Skeletal muscle cell (primary cell): ENCODE data around the gene ARHGAP15.
A peak's percentile ranks its signal among the peaks of the same experiment; 100 is the strongest.

Experiments used
- DNase-seq: peaks from one replicate; pipeline ENCODE4 v3.0.0-alpha.2; 2010; ENCODE audit warnings: low read depth
- H3K4me3 ChIP-seq: 2 replicates; pipeline ENCODE4 v1.5.1; 2011; ENCODE audit warnings: low read depth, mild to moderate bottlenecking, control low read depth, low read length, moderate library complexity

Gene ARHGAP15

DNA sequence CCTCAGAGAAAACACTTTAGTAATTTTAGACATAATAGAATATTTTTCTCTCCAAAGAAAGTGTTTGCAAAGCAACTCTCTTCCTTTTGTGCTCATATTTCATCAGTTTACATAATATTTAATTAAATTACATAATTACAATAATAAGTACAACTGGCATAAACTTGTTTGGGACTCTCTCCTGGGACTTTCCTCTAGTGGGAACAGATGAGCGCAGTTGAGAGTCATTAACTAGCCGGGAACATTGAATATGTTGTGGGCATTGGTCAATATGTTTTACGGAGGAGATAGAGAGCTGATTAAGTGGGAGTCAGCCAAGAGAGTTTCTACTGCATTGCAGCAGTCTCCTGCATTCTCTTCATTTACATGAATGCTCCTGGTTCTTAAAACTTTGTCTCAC lies 607.7 kb downstream of the ARHGAP15 start:
- no peak overlapping the region for H3K4me3 ChIP-seq
- no peak for DNase-seq

DNA sequence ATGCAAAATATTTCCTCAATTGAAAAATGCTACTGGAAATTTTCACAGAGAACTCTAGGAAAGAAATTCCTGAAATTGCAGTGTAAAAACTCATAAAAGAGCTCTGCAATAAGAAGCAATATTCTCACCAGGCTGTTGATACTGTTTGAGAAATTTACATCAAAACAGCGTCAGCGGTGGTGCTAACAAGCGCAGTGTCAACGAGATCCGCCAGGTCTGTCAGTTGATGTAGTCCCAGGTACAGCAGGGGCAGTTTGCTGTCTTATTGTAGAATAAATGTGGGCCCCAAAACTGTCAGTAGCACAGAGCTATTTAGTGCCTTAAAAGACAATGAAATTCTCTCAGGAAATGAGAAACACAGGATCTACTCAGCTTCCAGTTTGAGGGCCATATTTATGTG lies 611.2 kb downstream of the ARHGAP15 start:
- no peak for DNase-seq
- no peak overlapping the region for H3K4me3 ChIP-seq

DNA sequence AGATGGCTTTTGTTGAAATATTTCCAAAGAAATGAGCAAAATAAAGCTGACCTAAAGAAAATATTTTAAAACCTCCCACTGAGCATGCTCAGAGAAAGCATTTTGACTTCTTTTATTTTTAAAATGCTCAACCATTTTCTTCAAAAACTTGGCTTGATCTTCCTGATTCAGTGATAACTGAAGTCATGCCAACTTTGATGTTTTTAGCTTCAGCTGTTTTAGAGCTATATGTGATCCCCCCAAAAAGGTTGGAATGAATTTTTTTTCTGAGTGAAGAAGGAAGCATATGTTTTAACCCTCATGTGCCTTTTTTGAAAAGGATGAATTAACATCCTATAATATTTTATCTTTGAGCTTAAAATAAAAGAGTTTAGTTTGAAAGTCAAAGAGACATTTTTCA lies 612.0 kb downstream of the ARHGAP15 start:
- no peak for DNase-seq
- no peak overlapping the region for H3K4me3 ChIP-seq

DNA sequence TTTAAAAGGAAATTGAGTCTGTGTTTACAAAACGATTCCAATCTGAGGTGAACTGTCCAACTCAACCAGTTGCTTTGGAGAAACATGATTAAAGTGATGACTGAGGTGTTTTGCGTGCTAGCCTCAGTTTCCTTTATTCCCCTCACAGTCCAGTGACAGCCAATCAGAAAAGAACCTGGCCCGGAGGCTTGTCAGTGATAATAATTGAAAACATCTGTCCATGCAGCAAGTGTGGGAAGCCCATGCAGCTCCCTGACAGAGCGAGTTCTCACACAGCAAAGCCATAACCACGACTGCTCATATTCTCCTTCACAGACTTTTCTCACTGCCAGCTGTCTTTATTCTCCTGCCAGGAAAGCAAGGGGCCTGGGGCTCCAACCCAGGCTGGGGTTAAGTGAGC lies 613.4 kb downstream of the ARHGAP15 start:
- no peak for DNase-seq

DNA sequence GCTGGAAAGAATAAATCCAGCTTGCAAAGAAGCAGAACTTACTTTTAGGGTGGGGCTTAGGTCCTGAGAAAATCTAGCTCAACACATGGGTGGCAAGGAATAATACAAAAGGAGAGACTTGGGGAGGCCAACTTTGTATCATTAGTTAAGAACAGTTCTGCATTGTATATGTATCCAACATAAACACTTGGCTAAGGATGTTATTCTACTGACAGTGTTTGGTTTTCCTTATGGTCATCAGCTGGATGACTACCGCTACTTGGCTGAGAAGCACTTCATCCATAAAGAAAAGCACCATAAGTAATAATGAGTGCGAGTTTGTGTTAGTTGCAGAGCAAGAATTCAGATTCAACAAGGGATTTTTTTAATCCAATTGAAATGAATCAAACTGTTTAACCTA lies 614.9 kb downstream of the ARHGAP15 start:
- DNase-seq: no peak
- no peak overlapping the region for H3K4me3 ChIP-seq

More for the DNA sequence above, 613.4 kb downstream of the ARHGAP15 start:
- no peak overlapping the region for H3K4me3 ChIP-seq

DNA sequence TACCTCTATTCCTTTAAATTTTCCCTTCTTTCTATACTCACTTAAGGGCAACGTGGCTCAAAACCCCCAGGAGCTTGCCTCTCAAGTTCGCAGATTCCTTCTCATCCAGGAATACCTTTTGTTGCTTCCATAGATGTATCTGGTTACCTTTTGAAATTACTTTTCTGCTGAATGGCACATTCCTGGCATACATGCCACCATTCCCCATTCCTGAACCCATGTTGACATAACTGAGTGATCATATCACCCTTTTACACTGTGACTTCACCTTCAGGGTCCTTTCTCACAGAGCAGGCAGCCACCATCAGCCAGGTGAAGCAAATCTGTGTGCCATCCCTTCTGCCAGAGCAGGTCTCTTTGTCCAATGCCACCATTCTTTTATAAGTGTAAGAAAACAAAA lies 615.8 kb downstream of the ARHGAP15 start:
- no peak for DNase-seq
- H3K4me3 ChIP-seq: no peak overlapping the region

DNA sequence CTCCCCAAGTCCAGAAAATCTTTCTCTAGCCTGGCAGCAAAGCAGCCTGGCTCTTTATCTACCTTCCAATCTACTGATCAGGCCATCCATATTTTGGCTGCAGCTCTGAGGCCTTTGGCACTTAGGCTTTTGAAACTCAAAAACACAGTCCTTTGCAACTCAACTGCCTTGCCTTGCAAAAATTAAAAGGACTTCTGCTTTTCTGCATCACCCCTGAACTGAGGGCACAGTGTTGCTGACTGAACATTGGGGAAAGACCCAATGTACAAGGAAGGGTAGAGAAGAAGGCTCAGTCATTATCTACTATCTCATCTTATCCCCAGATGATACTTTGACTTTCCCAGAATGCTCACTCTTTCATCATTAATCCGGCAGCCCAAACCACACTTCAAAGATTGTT lies 625.5 kb downstream of the ARHGAP15 start:
- no peak for DNase-seq
- H3K4me3 ChIP-seq: no peak overlapping the region

DNA sequence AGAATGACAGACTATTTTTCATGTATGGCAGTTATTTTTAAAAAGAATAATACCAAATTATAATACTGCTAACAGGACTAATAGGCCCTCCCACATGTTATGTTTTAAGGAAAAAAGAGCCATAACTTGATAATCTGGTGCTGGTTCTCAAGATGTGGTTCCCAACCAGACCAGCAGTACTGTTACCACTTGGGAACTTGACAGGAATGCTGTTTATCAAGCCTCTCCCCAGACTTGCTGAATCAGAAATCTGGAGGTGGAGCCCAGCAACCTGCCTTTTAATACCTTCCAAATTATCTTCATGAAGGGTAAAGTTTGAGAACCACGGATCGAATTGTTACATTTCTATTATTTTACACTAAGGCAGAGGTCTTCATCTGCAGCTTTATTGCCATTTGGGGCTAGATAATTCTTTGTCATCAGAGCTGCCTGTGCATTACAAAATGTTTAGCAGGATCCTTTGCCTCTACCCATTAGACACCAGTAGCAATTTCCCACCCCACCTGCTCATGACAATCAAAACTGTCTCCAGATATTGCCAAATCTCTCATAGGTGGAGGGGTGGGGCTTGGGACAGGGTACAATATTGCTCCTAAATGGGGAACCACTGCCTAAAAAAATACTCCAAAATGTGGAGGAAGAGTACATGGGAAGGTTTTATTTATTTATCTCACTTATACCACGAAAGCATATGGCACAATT lies 629.6 kb downstream of the ARHGAP15 start:
- no peak for DNase-seq
- no peak overlapping the region for H3K4me3 ChIP-seq

DNA sequence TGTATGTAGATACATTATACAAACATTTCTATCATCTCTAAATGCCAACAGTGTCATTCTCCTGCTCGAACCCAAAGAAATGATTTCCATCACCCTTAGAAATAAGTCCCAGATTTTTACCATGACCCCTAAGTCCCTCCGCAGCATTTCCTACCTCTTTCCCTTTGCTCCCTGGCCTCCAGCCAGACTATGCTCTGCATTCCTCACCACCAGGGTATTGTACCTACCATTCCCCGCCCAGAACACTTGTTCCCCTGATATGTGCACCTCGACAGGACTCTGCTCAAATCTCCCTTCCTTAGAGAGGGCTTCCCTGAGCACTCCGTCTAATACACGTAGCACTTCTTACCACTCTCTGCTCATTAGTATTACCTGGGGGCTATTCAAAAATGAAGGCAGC lies 630.2 kb downstream of the ARHGAP15 start:
- H3K4me3 ChIP-seq: no peak overlapping the region
- no peak for DNase-seq

DNA sequence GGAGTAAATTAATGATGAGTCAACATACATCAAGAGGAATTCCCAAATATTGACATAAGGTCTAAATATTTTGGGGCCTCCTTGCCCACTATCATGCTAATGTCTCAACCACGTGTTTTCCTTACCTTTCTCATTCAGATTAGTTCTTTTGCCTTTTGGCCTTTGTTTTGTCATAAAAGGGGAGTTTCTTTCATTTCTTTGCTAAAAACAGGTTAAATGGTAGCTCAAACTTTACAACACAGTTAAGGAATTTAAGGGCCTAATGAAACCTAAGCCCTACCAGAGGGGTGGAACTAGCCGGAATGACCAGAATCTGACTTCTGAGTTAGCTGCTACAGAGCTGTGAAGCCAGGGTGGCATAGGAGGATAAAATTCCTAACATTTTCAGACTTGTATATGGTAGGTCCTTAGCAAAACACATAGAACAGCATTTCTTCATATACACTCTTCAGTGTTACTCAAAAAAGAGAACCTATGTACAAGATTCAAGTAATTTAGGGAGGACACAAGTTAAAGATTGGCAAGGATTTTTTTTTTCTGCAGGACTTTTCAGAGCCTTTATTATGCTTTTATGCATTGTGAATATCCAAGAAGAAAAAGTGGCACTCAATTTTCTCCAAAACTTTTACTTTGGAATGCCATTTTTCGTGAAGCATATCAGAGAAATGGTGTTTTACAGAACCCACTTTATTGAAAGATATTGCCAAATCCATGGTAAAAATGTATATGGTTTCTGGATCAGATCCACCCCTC lies 633.1 kb downstream of the ARHGAP15 start:
- H3K4me3 ChIP-seq: no peak overlapping the region
- no peak for DNase-seq

DNA sequence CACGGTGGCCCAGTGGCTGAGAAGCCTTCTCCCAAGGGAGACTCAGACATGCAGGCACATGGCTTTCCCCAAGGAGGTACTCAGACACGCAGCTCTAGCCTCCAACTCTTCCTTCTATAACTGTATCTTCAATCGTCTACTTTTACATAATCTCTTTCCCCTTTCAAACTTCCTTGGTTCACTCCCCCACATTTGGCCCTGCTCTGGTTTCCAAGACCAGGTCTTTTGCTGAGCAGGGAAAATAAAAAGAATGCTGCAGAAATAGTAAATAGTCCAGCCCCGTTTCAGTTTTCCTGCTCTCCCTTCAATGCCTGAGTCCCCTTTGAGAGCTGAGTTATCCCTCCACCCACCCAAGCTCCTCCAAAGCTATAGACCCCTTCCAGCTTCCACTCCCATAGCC lies 635.0 kb downstream of the ARHGAP15 start:
- H3K4me3 ChIP-seq: no peak overlapping the region
- no peak for DNase-seq

DNA sequence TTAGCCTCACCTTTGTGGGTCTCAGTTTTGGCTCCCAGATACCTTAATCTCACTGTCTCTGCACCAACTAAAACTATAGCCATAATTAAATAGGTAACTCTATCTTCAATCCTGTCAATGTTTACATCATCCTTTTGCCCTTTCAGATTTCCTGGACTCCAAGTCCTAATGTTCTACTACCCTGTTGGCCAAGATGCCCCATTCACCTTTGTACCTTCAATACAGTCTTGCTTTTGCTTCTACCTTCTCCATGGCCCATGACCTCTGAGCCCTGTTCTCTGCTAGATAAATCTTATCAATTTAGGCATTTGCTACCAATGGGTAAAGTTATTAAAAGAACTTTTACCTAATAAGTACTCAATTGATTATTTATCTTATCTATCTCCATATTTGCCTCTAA lies 635.5 kb downstream of the ARHGAP15 start:
- no peak for DNase-seq

DNA sequence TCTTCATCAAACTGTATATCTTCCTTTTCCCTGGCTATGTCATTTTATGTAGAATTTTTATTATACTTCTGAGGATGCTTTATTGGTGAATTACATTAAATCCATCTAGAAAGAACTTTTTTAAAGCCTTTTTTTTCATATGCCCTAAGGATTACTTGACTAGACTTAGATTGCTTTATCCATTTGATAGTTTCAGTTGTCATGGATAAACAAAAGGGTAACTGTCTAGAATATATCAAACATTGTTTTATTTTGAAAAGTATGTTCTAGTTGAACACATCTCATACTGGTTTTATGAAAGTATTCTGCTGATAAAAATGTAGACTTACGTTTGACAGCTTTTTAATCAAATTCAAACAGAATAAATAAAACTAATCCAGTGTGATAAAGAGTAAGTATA lies 639.8 kb downstream of the ARHGAP15 start:
- DNase-seq: no peak

More for the DNA sequence above, 635.5 kb downstream of the ARHGAP15 start:
- no peak overlapping the region for H3K4me3 ChIP-seq

DNA sequence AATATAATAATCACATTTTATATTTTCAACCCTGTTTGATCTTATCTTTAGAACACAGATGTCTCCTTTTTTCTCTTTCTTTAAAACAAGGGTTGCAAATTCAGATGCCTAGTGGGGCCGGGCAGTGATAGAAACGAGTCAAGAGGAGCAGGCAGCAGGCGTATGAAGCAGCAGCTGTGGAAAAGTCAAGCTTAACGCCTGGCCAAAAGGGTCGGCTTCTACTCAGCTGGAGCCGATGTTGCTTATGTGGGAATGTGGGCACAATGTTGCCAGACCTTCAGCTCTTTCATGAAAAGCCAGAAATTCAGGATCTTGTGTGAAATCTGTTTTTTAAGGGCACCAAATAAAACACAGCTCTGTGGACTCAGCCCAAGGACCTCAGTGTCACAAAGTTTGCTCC lies 642.7 kb downstream of the ARHGAP15 start:
- DNase-seq: no peak

More for the DNA sequence above, 639.8 kb downstream of the ARHGAP15 start:
- H3K4me3 ChIP-seq: no peak overlapping the region

DNA sequence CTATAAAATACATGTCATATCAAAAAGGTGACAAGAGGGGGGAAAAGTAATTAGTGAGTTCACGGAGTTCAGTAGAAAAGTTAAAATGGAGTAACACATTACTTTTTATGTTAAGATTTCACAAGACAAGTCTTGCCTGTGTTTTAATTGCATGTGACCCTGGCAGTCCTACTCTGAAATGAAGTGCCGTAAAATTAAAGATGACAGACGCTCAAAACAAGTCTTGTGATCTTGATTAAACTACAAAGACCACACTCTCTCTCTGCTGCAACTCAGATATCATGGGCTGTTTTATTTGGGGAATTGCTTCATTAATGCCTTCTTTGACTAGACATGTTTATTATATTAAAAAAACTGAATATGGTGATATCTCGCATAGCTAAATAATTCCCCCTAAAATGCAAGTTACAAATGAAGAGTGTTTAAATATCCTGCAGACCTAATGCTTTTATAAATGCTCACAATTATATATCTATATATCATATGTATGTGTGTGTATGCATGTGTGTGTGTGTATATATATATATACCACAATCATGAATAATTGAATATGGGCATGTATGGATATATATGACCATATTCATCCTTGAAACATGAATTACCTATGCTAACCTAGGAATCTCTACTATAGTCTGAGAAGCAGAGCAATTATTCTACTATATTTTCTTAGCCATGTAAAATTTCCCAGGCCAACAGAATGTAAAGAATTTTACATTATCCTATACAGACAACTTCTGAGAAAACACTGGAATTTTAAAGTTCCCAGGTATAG lies 647.5 kb downstream of the ARHGAP15 start:
- DNase-seq: no peak
- H3K4me3 ChIP-seq: no peak overlapping the region

More for the DNA sequence above, 642.7 kb downstream of the ARHGAP15 start:
- no peak overlapping the region for H3K4me3 ChIP-seq

DNA sequence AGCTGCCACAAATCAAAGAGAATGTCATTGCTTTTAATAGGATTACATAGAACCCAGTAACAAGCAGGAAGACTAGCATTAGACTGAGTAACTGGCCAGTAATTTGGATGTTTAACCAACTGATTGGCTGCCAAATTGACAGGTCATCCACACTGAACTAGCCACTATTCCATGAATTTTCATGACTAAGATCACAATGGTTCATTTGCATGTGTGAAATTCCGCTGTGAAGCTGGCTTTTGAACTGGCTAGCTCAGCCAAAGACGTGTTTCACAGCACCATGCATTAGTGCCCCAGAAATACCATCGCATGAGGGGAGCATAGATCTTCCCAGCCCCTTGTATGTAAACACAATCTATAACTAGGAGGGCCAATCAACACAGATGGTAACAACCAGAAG lies 649.8 kb downstream of the ARHGAP15 start:
- H3K4me3 ChIP-seq: no peak overlapping the region
- peak; percentile 6 for DNase-seq

DNA sequence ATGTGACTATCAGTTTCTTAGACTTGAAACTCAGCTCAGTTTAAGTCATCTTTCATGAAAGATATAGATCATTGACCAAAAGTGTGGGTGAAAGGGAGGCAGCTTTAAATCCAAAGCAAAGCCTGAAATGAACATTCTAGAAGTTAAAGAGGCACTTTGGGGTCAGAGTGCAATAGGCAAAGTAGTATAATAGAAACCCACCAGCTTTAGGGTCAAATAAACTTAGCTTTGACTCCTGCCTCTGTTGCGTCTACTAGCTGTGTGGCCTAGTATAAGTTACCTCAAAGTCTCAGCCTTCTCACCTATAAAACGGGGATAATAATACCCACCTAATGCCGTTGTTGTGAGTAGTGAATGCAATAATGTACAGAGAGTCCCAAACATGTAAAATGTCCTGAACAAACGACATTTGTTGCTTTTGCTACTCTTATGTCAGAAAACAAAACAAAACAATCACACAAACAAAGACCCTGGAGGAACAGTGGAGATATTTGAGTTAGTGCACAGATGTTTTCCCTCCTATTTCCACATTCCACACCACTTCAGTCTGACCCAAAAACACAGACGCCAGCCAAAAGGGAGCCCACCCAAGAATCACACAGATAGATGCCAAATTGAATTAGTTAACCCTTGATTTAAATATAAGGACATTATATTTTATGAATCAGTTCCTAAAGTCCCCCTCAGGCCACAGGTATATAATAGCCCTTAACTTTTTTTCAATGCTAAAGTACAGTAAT lies 657.0 kb downstream of the ARHGAP15 start:
- no peak for DNase-seq
- H3K4me3 ChIP-seq: no peak overlapping the region

DNA sequence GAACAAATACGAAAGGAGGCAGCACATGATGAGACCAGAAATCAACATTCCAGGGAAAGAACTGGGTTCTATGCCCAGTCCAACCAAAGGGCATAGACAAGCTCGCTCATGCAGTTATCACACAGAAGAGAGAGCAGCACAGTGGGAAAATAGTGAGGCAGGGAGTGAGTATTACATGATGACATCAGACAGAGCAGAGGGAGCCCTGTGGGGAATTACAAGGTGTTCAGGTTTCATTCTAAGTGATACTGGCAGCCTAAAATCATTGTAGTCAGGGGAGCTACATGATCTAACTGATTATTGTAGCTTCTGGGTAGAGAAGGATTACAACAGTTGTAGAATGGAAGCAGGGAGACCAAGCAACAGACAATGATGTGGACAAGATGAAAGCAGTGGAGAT lies 658.5 kb downstream of the ARHGAP15 start:
- H3K4me3 ChIP-seq: no peak overlapping the region
- DNase-seq: peak; percentile 9

DNA sequence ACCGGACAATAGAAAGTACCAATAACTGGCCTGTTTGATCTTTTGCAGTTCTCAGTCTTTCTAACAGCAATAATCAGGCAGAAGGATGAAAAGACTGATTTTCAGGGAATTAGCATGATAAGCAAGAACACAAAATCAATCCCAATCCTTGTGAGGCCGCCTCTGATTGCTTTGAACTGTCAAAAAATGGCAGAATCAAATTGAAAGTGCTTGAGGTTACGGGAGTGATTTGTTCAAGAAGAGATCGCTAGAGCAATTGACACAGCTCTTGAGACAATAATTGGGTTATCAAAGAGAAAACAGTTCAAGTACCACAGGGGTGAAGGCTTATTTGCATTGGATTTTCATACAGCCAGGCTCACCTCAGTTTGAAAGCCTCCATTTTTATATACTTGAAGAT lies 663.4 kb downstream of the ARHGAP15 start:
- H3K4me3 ChIP-seq: no peak overlapping the region
- no peak for DNase-seq

DNA sequence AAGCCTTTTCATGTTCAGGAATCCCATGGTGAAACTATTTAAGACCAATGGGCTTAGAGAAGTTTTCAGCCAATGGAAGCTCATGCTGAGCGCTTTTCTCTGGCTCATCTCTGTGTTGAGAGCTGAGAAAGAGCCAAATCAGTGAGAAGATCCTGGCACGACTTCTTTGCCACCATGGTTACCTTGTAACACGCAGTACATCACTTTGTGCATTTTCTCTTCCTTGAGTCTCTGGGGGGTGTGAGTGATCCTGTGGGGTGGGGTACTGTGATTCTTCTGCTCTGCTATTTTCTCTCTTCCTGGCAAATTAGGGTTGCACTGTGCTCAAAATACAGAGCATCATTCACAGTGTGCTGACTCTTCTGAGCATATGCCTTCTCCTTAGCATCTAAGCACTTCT lies 664.2 kb downstream of the ARHGAP15 start:
- DNase-seq: no peak
- H3K4me3 ChIP-seq: no peak overlapping the region
